Neural crest cell (in vitro differentiated cells): ENCODE results near the gene ADRB2. TPM values are rescaled to one million over a fixed set of nuclear protein-coding genes. Genes with fewer than 3 reads are reported as not detected.

Experiments used
- DNase-seq: peaks from one replicate; pipeline ENCODE4 v3.0.0; 2021; ENCODE audit warnings: low read depth, mixed read lengths, low spot score
- H3K27ac Mint-ChIP-seq: one replicate; pipeline ENCODE4 v1.8.0; 2021; ENCODE audit warnings: mild to moderate bottlenecking, mixed read lengths; ENCODE audit not compliant: unreplicated experiment
- H3K27me3 Mint-ChIP-seq: 2 replicates; pipeline ENCODE4 v1.8.0; 2021; ENCODE audit warnings: low read depth, mild to moderate bottlenecking, mixed read lengths
- H3K36me3 Mint-ChIP-seq: 2 replicates; pipeline ENCODE4 v1.8.0; 2021; ENCODE audit warnings: low read depth, mild to moderate bottlenecking, mixed read lengths
- H3K4me1 Mint-ChIP-seq: 2 replicates; pipeline ENCODE4 v1.8.0; 2021; ENCODE audit warnings: mixed read lengths
- H3K4me3 Mint-ChIP-seq: one replicate; pipeline ENCODE4 v1.8.0; 2021; ENCODE audit warnings: mild to moderate bottlenecking, mixed read lengths
- H3K9me3 Mint-ChIP-seq: 2 replicates; pipeline ENCODE4 v1.8.0; 2021; ENCODE audit warnings: mixed read lengths
- CTCF ChIP-seq: fragments of 200-600 bp; sonication (generic); conservative IDR thresholded peaks from 2 replicates; pipeline ENCODE4 v1.5.0; 2021; ENCODE audit warnings: antibody characterized with exemption, mild to moderate bottlenecking
- total RNA-seq: library from RNA; stranded (reverse); gene quantifications from 2 replicates; pipeline ENCODE4 v1.2.1, GENCODE V29; 2021

Gene ADRB2
- total RNA-seq, 1 donor from 2014 or later: 0.16 TPM

GRCh38 chr5:148785223-148785622, 41.2 kb upstream of the ADRB2 start:
- Mint-ChIP-seq H3K27me3 (peaks cover 2% of the 10 kb centered on the region), H3K36me3 (no peaks in the 10 kb centered on the region), H3K9me3 (no peaks in the 10 kb centered on the region), H3K4me3 (no peak overlapping the region), H3K27ac (no peak overlapping the region), H3K4me1 (no peaks in the 10 kb centered on the region)
- DNase-seq: no peak
- TF ChIP-seq CTCF: no peak

GRCh38 chr5:148786456-148786855, 40.0 kb upstream of the ADRB2 start:
- Mint-ChIP-seq H3K27me3 (peaks cover 2% of the 10 kb centered on the region), H3K27ac (no peak overlapping the region), H3K9me3 (no peaks in the 10 kb centered on the region), H3K4me1 (no peaks in the 10 kb centered on the region), H3K4me3 (no peak overlapping the region), H3K36me3 (no peaks in the 10 kb centered on the region)
- DNase-seq: no peak
- TF ChIP-seq CTCF: no peak

- DNase-seq: no peak
- Mint-ChIP-seq H3K4me1 (no peaks in the 10 kb centered on the region), H3K9me3 (no peaks in the 10 kb centered on the region), H3K4me3 (no peak overlapping the region), H3K27me3 (peaks cover 2% of the 10 kb centered on the region), H3K36me3 (no peaks in the 10 kb centered on the region), H3K27ac (no peak overlapping the region)
- no peak for TF ChIP-seq CTCF
Observed at GRCh38 chr5:148788636-148789035, 37.8 kb upstream of the ADRB2 start.

- no peak overlapping the region for H3K27ac Mint-ChIP-seq
- no peaks in the 10 kb centered on the region for H3K4me1 Mint-ChIP-seq
- no peaks in the 10 kb centered on the region for H3K36me3 Mint-ChIP-seq
- DNase-seq: no peak
- H3K4me3 Mint-ChIP-seq: no peak overlapping the region
- peaks cover 2% of the 10 kb centered on the region for H3K27me3 Mint-ChIP-seq
- H3K9me3 Mint-ChIP-seq: no peaks in the 10 kb centered on the region
- no peak for TF ChIP-seq CTCF
Observed at GRCh38 chr5:148790545-148791333, 35.7 kb upstream of the ADRB2 start.

- H3K36me3 Mint-ChIP-seq: no peaks in the 10 kb centered on the region
- H3K9me3 Mint-ChIP-seq: no peaks in the 10 kb centered on the region
- no peak for TF ChIP-seq CTCF
- no peak overlapping the region for H3K4me3 Mint-ChIP-seq
- H3K4me1 Mint-ChIP-seq: no peaks in the 10 kb centered on the region
- no peak overlapping the region for H3K27ac Mint-ChIP-seq
- no peak for DNase-seq
- peaks cover 2% of the 10 kb centered on the region for H3K27me3 Mint-ChIP-seq
Observed at GRCh38 chr5:148791334-148791667, 35.1 kb upstream of the ADRB2 start.
